Progenitor cell of endocrine pancreas (in vitro differentiated cells): ENCODE data around the gene RAB44. TPM values are rescaled to one million over a fixed set of nuclear protein-coding genes. Genes with fewer than 3 reads are reported as not detected.

ENCODE experiments used
- DNase-seq: peaks from one replicate; pipeline ENCODE4 v3.0.0; 2021; ENCODE audit warnings: low spot score; ENCODE audit not compliant: unreplicated experiment
- H3K27ac Mint-ChIP-seq: 2 replicates; pipeline ENCODE4 v1.8.0; 2021; ENCODE audit warnings: mild to moderate bottlenecking, moderate library complexity, mixed read lengths
- H3K27me3 Mint-ChIP-seq: 2 replicates; pipeline ENCODE4 v1.8.0; 2021; ENCODE audit warnings: mixed read lengths
- H3K36me3 Mint-ChIP-seq: 2 replicates; pipeline ENCODE4 v1.8.0; 2022; ENCODE audit warnings: mixed read lengths; ENCODE audit not compliant: insufficient read depth
- H3K4me1 Mint-ChIP-seq: 2 replicates; pipeline ENCODE4 v1.8.0; 2021; ENCODE audit warnings: low read depth, mixed read lengths
- H3K4me3 Mint-ChIP-seq: 2 replicates; pipeline ENCODE4 v1.8.0; 2021; ENCODE audit warnings: low read depth, mild to moderate bottlenecking, moderate library complexity, mixed read lengths
- H3K9me3 Mint-ChIP-seq: 2 replicates; pipeline ENCODE4 v1.8.0; 2021; ENCODE audit warnings: low read depth, mixed read lengths
- CTCF ChIP-seq: fragments of 200-600 bp; sonication (generic); IDR thresholded peaks from one replicate; pipeline ENCODE4 v1.5.0; 2021; ENCODE audit warnings: antibody characterized with exemption, mild to moderate bottlenecking; ENCODE audit not compliant: unreplicated experiment
- total RNA-seq: library from RNA; stranded (reverse); gene quantifications from 2 replicates; pipeline ENCODE4 v1.2.1, GENCODE V29; 2021

Gene RAB44
- total RNA-seq, 1 donor from 2014 or later = not detected

GRCh38 chr6:36730424-36731380 is 33.1 kb downstream of the RAB44 start:
- Mint-ChIP-seq H3K4me1 (no peaks in the 10 kb centered on the region), H3K9me3 (no peaks in the 10 kb centered on the region), H3K4me3 (no peak overlapping the region), H3K36me3 (no peaks in the 10 kb centered on the region), H3K27ac (no peak overlapping the region), H3K27me3 (peaks cover 16% of the 10 kb centered on the region)
- no peak for DNase-seq
- no peak for TF ChIP-seq CTCF

DNA sequence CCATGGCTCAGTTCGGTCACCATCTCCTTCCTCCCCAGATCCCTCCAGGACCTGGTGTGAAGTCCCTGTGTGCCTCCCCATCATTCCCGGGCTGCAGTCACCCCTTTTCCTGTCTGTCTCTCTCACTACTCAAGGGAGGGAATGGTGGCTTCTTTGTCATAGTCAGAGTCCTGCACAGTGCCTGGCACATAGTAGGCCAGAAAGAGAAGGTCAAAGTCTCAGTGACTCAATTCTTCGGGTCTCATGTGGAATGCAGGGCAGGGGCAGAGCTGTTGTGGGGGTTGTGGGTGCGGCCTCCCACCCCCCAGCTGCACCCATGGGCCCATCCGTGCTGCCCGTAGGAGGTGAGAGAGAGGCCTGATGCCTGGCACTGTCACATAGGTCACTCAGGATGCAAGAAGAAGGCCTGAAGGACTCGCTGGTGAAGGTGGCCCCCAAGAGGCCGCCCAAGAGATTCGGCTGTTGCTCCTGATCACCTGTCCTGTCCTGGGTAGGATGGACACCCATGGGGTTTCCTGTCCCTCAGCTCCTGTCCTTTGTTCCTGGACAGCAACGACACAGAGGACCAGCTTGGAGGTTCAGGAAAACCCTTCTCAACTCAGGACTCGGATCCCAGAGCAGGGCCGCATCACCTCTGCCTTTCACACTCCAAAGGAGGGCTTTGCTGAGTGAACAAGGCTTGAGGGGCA is 34.1 kb downstream of the RAB44 start:
- DNase-seq = no peak
- H3K27ac Mint-ChIP-seq = no peak overlapping the region
- no peak for TF ChIP-seq CTCF
- H3K9me3 Mint-ChIP-seq = no peaks in the 10 kb centered on the region
- H3K27me3 Mint-ChIP-seq = peaks cover 16% of the 10 kb centered on the region
- H3K4me3 Mint-ChIP-seq = no peak overlapping the region
- no peaks in the 10 kb centered on the region for H3K4me1 Mint-ChIP-seq
- no peaks in the 10 kb centered on the region for H3K36me3 Mint-ChIP-seq

DNA sequence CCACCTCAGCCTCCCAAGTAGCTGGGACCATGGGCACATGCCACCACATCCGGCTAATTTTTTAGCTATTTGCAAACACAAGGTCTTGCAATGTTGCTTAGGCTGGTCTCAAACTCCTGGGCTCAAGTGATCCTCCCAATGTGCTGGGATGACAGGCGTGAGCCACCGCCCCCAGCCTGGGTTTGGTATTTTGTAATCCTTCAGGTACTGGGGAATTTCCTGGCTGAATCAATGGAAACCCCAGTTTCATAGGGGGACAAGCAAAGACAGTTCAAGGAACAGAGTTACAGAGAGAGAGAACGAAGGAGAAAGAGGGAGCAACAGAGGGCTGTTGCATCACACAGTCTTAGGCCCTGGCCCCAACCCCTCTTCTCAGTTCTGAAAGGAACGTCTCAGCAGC is 35.7 kb downstream of the RAB44 start:
- H3K9me3 Mint-ChIP-seq = no peaks in the 10 kb centered on the region
- DNase-seq = no peak
- H3K4me3 Mint-ChIP-seq = no peak overlapping the region
- no peak overlapping the region for H3K27ac Mint-ChIP-seq
- TF ChIP-seq CTCF = no peak
- H3K27me3 Mint-ChIP-seq = peaks cover 16% of the 10 kb centered on the region
- H3K4me1 Mint-ChIP-seq = no peaks in the 10 kb centered on the region
- H3K36me3 Mint-ChIP-seq = no peaks in the 10 kb centered on the region

GRCh38 chr6:36734486-36735060 is 36.9 kb downstream of the RAB44 start:
- H3K36me3 Mint-ChIP-seq = no peaks in the 10 kb centered on the region
- no peak overlapping the region for H3K4me3 Mint-ChIP-seq
- TF ChIP-seq CTCF = no peak
- H3K9me3 Mint-ChIP-seq = no peaks in the 10 kb centered on the region
- H3K27me3 Mint-ChIP-seq = peaks cover 14% of the 10 kb centered on the region
- DNase-seq = no peak
- no peaks in the 10 kb centered on the region for H3K4me1 Mint-ChIP-seq
- no peak overlapping the region for H3K27ac Mint-ChIP-seq
